Body of pancreas (tissue), 4 donors: ENCODE data around the gene SLC22A23.
A peak's percentile ranks its signal among the peaks of the same experiment; 100 is the strongest.

Experiments
- CTCF ChIP-seq, 7 experiments: fragments of 450-650 bp in 4 of 7; fragments of 200-600 bp in 3 of 7; sonication (generic) in 3 of 7; IDR thresholded peaks; one replicate each; pipeline ENCODE4 v1.5.1; 2016 to 2019; ENCODE audit warnings: antibody characterized with exemption in 7 of 7
- POLR2A ChIP-seq, 3 donors: fragments of 450-650 bp; IDR thresholded peaks; one replicate each; pipeline ENCODE4 v1.6.1; 2016; ENCODE audit warnings: antibody characterized with exemption in 3 of 3, mild to moderate bottlenecking in 2 of 3

DNA sequence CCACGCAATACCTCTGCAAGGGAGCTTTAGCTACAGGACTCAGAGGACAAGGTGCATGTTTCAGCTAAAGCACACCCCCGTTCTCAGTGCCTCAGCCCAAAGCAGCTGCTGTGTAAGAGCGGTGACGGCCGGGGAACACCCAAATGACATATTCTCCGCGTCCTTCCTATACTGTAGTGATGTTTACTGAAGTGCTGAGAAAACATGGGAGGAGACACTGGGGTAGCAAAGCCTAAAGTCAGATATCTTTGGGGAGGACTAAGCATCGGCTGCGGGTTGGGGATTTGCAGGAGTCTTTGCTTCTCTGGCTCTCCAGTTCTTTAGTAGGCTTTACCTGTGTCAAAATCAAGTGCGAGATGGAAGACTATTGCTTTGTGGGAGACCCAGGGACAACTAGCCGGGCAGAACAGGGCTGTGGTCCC lies 1.7 kb downstream of the SLC22A23 start:
- TF ChIP-seq CTCF (IDR thresholded peaks at IDR 0.05) = no peak
- TF ChIP-seq POLR2A (IDR thresholded peaks at IDR 0.05) = peak in 2 of 3 donors; percentile 32 to 43
